GM23248 (cell line): Measurements from ENCODE around the gene ADAMTS6. TPM values are rescaled to one million over a fixed set of nuclear protein-coding genes. Genes with fewer than 3 reads are reported as not detected.

Source experiments
- DNase-seq: peaks from one replicate; pipeline ENCODE4 v3.0.0-alpha.2; 2015
- H2AFZ ChIP-seq: fragments of 200-600 bp; sonication (generic); 2 replicates; pipeline ENCODE4 v1.6.1; 2016; ENCODE audit warnings: antibody characterized with exemption
- H3F3A ChIP-seq: fragments of 200-600 bp; sonication (generic); 2 replicates; pipeline ENCODE4 v1.6.1; 2016; ENCODE audit warnings: mild to moderate bottlenecking, antibody characterized with exemption, mixed run types; ENCODE audit not compliant: insufficient read depth
- H3K27ac ChIP-seq: fragments of 200-600 bp; sonication (generic); 2 replicates; pipeline ENCODE4 v1.5.1; 2016; ENCODE audit warnings: mild to moderate bottlenecking
- H3K27me3 ChIP-seq: fragments of 200-600 bp; sonication (generic); replicated peaks from 2 replicates; pipeline ENCODE4 v1.6.1; 2016; ENCODE audit warnings: mild to moderate bottlenecking; ENCODE audit not compliant: insufficient read depth
- H3K36me3 ChIP-seq: fragments of 200-600 bp; sonication (generic); 2 replicates; pipeline ENCODE4 v1.6.1; 2016; ENCODE audit warnings: low read depth, mild to moderate bottlenecking
- H3K4me1 ChIP-seq: fragments of 200-600 bp; sonication (generic); 2 replicates; pipeline ENCODE4 v1.6.1; 2016; ENCODE audit warnings: mild to moderate bottlenecking; ENCODE audit not compliant: insufficient read depth
- H3K4me2 ChIP-seq: fragments of 200-600 bp; sonication (generic); one replicate; pipeline ENCODE4 v1.6.1; 2016; ENCODE audit warnings: mild to moderate bottlenecking; ENCODE audit not compliant: unreplicated experiment
- H3K4me3 ChIP-seq: fragments of 200-600 bp; sonication (generic); 2 replicates; pipeline ENCODE4 v1.5.1; 2016; ENCODE audit warnings: mild to moderate bottlenecking
- H3K79me2 ChIP-seq: fragments of 200-600 bp; sonication (generic); 2 replicates; pipeline ENCODE4 v1.6.1; 2016; ENCODE audit warnings: mild to moderate bottlenecking; ENCODE audit not compliant: insufficient read depth
- H3K9ac ChIP-seq: fragments of 200-600 bp; sonication (generic); 2 replicates; pipeline ENCODE4 v1.6.1; 2016; ENCODE audit warnings: mild to moderate bottlenecking
- H3K9me2 ChIP-seq: fragments of 200-600 bp; sonication (generic); 2 replicates; pipeline ENCODE4 v1.6.1; 2016; ENCODE audit warnings: mixed run types, mild to moderate bottlenecking, moderate library complexity; ENCODE audit not compliant: insufficient read depth
- H3K9me3 ChIP-seq: fragments of 200-600 bp; sonication (generic); one replicate; pipeline ENCODE4 v1.6.1; 2017; ENCODE audit warnings: low read depth
- H4K20me1 ChIP-seq: fragments of 200-600 bp; sonication (generic); 2 replicates; pipeline ENCODE4 v1.6.0; 2016; ENCODE audit not compliant: insufficient read depth
- EZH2 ChIP-seq: fragments of 200-600 bp; sonication (generic); IDR thresholded peaks from 2 replicates; pipeline ENCODE4 v1.6.1; 2018; ENCODE audit warnings: antibody characterized with exemption, mild to moderate bottlenecking; ENCODE audit not compliant: insufficient read depth, poor library complexity, severe bottlenecking
- EZH2phosphoT487 ChIP-seq: fragments of 200-600 bp; sonication (generic); IDR thresholded peaks from 2 replicates; pipeline ENCODE4 v1.6.1; 2018; ENCODE audit warnings: antibody characterized with exemption, moderate library complexity, mild to moderate bottlenecking, low read depth; ENCODE audit not compliant: insufficient read depth
- WGBS, 2 experiments: methylation state at CpG; one replicate each; pipeline ENCODE4 v1.1.6; 2015 to 2017; ENCODE audit warnings: low lambda C conversion rate in 2 of 2, low coverage in 1 of 2; ENCODE audit errors: missing lambda C conversion rate in 2 of 2; 5-methylcytosine and 5-hydroxymethylcytosine counted together
- in situ Hi-C: fragments of 300-500 bp; cut with MboI; formaldehyde crosslinking; loops from 2 replicates; pipeline ENCODE4 v1.15.0; 2020
- polyA plus RNA-seq: library from polyadenylated mRNA; unstranded; fragments of >200 nt; fragmentation: Nextera tagmentation; extraction: Ambion mirVana; gene quantifications from 2 replicates; pipeline ENCODE4 v1.2.1, GENCODE V29; 2016
- total RNA-seq: library from RNA; depleted of rRNA; stranded (reverse); fragments of >200 nt; shearing (Covaris generic); gene quantifications from 2 replicates; pipeline ENCODE4 v1.2.3, GENCODE V29; 2014

The ADAMTS6 gene
- total and polyA plus RNA-seq, 2 experiments from 2014 or later: 10.1 to 76.0 TPM

DNA sequence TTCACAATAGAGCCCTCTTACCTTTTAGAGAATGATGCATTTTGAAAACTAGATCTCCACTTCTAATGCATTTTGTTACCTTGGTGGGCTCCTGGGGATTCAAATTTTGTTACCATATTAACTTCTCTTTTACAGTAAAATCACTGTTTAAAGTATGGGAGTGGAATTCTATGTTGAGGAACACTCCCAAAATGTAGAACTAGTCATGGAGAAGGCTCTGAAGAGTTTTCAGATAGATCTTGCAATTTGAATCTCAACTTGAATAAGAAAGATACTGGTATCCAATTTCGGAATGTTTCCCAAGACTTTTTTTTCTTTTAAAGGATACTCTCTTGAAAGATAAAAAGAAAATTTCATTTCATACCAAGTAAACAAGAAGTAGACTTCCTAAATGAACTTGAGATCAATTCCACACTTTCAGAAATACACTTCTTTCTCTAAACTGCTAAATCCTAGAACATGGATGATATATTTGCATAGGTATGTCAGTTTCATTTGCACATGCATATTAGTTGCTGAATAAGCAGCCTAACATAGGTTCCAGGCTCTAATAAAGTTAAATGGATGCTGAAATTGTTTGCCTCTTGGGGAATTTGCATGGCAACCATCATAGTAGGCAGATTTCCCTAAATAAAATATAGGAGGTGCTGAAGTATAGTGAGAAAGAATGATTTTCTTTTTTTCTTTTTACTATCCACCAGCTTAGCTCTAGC lies 205.4 kb downstream of the ADAMTS6 start:
- no peaks in the 10 kb centered on the region for H3K4me1 ChIP-seq
- no peak overlapping the region for H2AFZ ChIP-seq
- H3F3A ChIP-seq: peaks cover 10% of the 10 kb centered on the region
- peaks cover 36% of the 10 kb centered on the region; the same call in 1 of the 2 replicates for H3K36me3 ChIP-seq
- H3K4me3 ChIP-seq: no peak overlapping the region
- no peak for DNase-seq
- no peaks in the 10 kb centered on the region for H3K79me2 ChIP-seq
- H3K27me3 ChIP-seq: no peaks in the 10 kb centered on the region
- no peaks in the 10 kb centered on the region for H3K9me3 ChIP-seq
- in situ Hi-C loops: no loop called here
- 93 to 96% methylated on average over 1 of the region's 1 CpG for WGBS, 2 experiments
- TF ChIP-seq EZH2 (no peak), EZH2phosphoT487 (no peak)
- H4K20me1 ChIP-seq: no peaks in the 10 kb centered on the region
- H3K27ac ChIP-seq: no peak overlapping the region
- H3K4me2 ChIP-seq: no peak overlapping the region
- no peak overlapping the region for H3K9ac ChIP-seq
- no peaks in the 10 kb centered on the region for H3K9me2 ChIP-seq

- H3K9me2 ChIP-seq: no peaks in the 10 kb centered on the region
- H3K36me3 ChIP-seq: peaks cover 57% of the 10 kb centered on the region
- H3K9ac ChIP-seq: no peak overlapping the region
- no peak for TF ChIP-seq EZH2
- TF ChIP-seq EZH2phosphoT487: no peak
- no peaks in the 10 kb centered on the region for H4K20me1 ChIP-seq
- H3K4me1 ChIP-seq: no peaks in the 10 kb centered on the region
- no peaks in the 10 kb centered on the region for H3K27me3 ChIP-seq
- no peak overlapping the region for H3K27ac ChIP-seq
- H3K4me3 ChIP-seq: no peak overlapping the region
- peaks cover 6% of the 10 kb centered on the region for H3F3A ChIP-seq
- DNase-seq: no peak
- H3K9me3 ChIP-seq: no peaks in the 10 kb centered on the region
- in situ Hi-C loops: no loop called here
- H2AFZ ChIP-seq: no peak overlapping the region
- H3K4me2 ChIP-seq: no peak overlapping the region
- H3K79me2 ChIP-seq: no peaks in the 10 kb centered on the region
- WGBS, 2 experiments: 85 to 91% methylated on average over 1 of the region's 1 CpG
These were observed 209.8 kb downstream of the ADAMTS6 start for GRCh38 chr5:65271906-65272305.

DNA sequence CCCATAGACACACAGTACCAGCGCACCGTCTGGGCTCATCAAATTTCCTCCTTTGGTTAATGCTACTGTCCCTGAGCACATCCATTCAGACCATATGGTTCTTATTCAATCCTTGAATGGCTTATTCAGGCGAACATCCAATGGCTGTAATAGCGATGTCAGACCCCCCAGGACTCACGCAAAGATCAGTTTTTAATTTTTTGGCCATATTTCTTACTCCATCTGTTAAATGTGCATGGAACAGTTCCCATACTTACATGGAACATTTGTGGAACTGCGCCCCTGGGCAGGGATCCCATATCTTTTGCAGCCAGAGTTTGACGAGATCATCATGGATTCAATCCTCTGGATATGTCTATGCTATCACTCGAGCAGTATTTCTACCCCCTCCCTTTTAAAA lies 213.2 kb downstream of the ADAMTS6 start:
- Histone ChIP-seq H3K27ac (no peak overlapping the region), H3K9ac (no peak overlapping the region), H4K20me1 (no peaks in the 10 kb centered on the region), H3K4me1 (peaks cover 6% of the 10 kb centered on the region; the same call in 1 of the 2 replicates), H3K27me3 (no peaks in the 10 kb centered on the region), H3K36me3 (peaks cover 69% of the 10 kb centered on the region), H3K79me2 (no peaks in the 10 kb centered on the region), H2AFZ (no peak overlapping the region), H3K9me3 (no peaks in the 10 kb centered on the region), H3K9me2 (no peaks in the 10 kb centered on the region), H3K4me3 (no peak overlapping the region), H3K4me2 (no peak overlapping the region), H3F3A (peaks cover 32% of the 10 kb centered on the region)
- TF ChIP-seq EZH2phosphoT487 (no peak), EZH2 (no peak)
- in situ Hi-C loops: no loop called here
- no peak for DNase-seq
- WGBS, 2 experiments: 37 to 41% methylated on average over 8 of the region's 8 CpGs

DNA sequence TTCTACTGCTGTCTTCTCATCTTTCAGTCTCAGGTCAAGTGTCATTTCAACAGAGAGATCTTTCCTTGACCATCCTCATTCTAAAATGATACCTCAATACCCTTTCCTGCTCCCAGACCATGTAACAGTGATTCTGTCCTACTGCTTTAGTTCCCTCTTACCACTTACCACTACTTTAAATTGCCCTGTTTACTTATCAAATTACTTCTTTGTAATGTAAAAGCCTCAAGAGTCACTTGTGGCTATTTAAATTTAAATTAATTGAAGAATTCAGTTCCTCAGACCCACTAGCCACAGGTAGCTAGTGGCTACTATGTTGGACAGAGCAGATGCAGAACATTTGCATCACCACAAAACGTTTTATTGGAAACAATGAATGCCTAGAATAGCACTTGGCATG lies 217.3 kb downstream of the ADAMTS6 start:
- DNase-seq: no peak
- Histone ChIP-seq H3K9ac (no peak overlapping the region), H2AFZ (no peak overlapping the region), H3K4me3 (no peak overlapping the region), H4K20me1 (no peaks in the 10 kb centered on the region), H3K27ac (no peak overlapping the region), H3K4me2 (no peak overlapping the region), H3K27me3 (no peaks in the 10 kb centered on the region), H3K9me2 (no peaks in the 10 kb centered on the region), H3F3A (peaks cover 56% of the 10 kb centered on the region), H3K36me3 (peaks cover 49% of the 10 kb centered on the region), H3K79me2 (no peaks in the 10 kb centered on the region), H3K4me1 (peaks cover 30% of the 10 kb centered on the region), H3K9me3 (no peaks in the 10 kb centered on the region)
- TF ChIP-seq EZH2phosphoT487 (no peak), EZH2 (no peak)
- WGBS, 2 experiments: 39 to 48% methylated on average over 1 of the region's 1 CpG
- in situ Hi-C loops: no loop called here
